CD4-positive, alpha-beta T cell treated with Interleukin-6 at 100 ng/mL for 8 hours (primary cell): ENCODE measurements around the gene TFAP2D.

Experiments
- DNase-seq: peaks from one replicate; pipeline ENCODE4 v3.0.0-alpha.2; 2020; ENCODE audit warnings: mixed read lengths, low spot score

The TFAP2D gene

DNA sequence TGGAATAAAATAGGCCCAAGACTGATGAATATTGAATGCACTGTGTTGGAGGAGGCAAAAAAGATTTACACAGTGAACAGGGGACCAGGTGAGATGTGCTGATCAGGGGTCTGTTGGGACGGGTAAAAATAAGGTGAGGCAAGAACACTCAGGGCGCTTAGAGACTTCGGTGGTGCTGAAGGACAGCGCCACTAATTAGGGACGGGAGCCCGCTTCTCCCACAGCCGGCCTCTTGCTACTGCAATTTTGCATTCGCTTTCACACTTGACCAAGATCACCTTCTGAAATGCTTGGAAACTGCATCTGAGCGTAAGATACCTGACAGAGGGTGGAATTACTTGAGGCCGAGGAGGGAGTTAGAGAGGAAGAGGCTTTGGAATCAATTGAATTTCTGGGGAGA lies 7.3 kb downstream of the TFAP2D start:
- DNase-seq: no peak

DNA sequence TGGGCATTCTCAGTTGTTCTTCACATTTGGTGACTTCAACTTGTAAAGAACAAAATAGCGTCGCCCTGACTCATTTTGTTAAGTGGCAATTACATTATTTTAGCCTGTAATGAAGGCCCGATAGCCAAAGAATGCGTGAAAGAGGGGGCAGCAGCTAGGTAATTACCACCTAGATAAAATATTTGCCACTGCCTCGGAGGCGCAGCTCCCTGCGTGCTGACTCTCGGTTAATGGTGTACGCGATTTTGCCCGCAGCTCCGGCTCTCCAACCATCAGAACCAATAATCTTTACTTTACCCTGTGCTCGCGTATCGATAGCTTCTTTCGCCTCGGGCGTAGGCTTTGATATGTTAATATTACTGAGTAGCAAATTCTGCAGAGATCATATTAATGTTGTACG lies 8.7 kb downstream of the TFAP2D start:
- DNase-seq: no peak

DNA sequence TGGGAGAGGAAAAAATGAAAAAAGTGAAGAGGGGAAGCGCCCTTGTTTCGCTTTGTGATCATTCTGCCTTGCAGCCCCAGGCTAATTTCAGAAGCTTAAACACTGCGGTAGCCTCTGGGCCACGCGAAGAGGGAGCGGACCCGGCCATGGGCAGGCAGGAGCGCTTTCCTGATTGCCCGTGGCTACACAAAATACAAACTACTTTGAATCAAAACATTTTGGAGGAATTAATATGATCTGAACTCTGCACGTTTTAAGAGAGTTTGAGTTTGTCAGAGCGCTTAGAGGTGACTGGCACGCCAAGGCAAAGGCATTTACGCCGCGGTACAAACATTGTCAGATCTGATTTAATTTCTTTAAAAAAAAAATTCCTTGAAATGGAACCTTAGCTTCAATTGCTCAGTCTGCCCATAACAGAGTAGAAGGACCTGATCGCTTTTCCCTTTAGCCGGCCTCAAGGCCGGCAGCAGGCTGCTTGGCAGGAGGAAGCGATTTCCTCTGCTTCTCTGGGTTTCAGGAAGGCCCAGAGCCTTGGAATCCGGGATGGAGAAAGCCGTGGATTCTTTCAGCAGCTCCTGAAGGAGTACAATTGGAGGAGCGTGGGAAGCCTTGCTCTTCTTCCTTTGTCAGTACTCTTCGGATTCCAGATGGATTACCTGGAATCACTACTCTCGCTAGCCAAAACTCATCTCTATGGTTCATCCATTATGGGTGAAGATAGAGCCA lies 9.7 kb downstream of the TFAP2D start:
- no peak for DNase-seq

DNA sequence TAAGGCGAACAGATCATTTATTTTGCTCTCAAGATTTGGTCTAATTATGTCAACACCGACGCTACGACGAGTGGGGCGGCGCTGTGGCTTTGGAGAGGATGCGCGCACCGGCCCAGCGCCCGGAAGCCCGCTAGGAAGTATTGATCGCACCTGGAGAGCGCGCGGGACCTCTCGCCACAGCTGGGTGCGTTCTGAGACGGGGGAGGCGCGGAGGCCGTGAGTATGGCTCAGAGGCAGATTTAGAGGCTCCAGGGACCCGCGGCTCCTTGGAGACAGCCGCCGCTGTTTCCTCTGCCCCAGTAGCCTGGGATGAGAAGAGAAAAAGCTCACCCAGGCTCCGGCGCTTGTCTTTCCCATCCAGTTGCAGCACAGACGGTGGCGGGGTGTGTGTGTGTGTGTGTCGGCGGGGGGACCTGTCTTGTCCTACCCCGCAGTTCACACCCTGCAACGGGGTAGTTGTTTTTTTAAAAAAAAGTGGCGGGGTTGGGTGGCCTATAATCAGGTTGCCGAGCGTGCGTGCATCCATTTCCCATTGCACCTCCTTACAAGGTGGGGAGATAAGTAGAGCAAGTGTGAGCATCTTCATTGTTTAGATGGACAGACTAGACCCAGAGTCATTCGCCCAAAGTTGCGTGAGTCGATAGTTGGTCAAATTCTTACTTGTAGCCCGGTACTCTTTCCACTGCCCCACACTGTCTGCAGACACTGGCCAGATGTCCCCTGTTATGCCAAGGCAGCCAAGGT lies 11.2 kb downstream of the TFAP2D start:
- DNase-seq: no peak

DNA sequence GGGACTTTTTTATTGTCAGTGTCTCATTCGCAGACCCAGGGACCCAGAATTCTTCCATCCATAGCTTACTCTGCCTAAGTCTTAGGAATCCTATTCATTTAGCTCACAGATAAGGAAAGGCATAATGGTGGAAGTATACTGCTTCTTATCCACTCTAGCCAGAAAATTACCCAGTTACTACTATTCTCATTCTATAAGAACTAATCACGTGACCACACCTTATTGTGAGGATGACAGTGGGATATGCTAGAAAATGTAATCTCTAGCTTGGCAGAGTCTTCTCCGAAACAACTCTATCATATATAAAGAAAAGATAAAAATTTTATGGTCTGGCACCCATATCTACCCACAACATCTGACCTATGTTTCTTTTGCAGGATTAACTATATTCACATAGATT lies 21.2 kb downstream of the TFAP2D start:
- DNase-seq: no peak

DNA sequence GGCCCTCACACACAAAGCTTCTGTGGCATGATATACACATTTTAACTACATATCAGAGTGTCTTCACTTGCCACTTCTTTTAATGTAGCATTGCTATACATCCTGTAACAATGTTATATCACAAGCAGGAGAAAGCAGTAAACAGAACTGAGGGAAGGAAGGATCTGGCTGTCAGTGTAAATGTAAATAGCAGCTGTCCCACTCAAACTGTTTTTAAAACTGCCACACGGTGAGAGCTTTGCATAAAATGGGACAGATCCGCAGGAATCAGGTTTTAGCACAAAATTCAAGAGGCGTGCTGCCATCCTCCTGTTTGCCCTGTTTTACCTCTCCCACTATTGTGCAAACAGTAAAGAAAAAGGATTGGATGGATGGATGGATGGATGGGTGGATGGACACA lies 28.8 kb downstream of the TFAP2D start:
- DNase-seq: no peak

DNA sequence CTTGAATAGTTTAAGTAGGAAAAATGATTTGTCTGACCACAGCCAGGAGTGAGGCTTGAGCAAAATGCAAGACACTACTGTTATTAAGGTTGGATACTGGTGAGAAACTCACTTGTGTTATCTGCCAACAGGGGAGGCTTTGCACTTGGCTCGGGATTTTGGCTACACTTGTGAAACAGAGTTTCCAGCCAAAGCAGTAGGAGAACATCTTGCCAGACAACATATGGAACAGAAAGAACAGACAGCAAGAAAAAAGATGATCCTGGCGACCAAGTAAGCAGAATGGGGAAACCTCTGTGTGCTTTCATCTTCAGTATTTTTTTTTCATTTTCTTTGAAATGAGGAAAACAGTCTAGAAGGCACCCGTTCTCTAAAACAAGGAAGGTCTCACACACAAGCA lies 31.6 kb downstream of the TFAP2D start:
- no peak for DNase-seq

DNA sequence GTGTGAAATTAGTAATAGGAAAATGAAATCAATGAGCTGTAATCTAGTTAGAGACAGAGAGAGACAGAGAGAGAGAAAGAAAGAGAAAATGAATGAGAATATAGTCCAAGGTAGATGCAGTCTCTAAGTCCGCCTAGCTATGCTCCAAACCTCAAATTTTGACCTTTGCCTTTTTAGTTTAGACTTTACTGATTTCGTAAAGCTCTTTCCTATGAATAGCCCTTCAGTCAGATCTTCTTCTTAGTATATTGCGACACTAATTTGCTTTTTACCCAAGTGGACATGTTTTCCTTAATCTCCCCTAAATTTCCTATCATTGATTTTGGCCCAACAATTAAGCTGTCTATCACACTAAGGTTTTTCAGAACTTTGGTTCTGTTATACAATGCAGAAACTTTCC lies 49.5 kb downstream of the TFAP2D start:
- no peak for DNase-seq

DNA sequence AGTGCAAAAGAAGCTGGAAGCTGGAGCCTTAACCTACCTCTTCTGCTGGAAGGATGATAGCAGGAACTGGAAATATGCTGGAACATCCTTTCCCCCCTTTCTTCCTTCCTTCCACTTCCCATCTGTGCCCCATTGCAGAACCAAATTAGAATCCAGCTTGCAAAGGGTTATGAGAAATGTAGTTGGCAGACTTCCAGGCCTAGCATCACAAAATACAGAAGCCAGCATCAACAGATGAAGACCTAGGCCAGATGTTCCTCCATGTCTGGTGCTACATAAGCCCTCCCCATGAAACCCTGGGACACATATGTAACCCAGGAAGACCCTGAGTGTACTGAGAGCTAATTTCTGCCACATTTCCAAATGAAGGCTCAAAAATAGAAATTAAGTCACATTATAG lies 65.4 kb downstream of the TFAP2D start:
- DNase-seq: no peak

DNA sequence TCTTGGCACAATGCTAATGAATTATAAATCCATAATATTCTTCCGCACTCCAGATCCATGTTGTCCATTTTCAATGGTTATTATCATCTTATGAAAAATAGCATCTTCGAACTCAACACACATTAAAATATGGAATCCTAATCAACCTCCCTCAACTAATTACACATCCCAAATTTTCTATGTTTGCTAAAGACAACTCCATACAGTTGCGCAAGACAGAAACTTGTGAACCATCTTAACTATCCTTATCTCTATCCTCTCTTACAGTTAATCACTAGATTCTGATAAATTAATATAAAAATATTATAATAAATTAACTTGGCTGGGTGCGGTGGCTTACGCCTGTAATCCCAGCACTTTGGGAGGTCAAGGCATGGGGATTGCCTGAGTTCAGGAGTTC lies 67.1 kb downstream of the TFAP2D start:
- DNase-seq: no peak

DNA sequence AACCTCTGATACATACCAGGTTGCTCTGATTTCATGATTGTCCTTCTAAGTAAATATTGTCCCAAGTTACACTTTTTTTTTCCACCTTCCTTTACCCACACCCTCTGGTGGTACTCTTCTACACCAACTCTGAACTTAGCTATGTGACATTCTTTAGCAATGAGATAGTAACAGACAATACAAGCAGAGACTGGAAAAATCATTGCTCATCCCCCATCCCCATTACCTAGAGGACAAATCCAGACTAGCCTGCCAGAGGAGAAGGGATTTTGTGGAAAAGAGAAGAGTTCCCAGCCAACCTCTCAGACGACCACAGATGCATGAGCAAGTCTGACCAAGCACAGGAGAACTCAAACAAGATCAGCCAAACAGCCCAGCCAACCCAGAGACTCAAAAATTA lies 72.6 kb downstream of the TFAP2D start:
- DNase-seq: no peak

DNA sequence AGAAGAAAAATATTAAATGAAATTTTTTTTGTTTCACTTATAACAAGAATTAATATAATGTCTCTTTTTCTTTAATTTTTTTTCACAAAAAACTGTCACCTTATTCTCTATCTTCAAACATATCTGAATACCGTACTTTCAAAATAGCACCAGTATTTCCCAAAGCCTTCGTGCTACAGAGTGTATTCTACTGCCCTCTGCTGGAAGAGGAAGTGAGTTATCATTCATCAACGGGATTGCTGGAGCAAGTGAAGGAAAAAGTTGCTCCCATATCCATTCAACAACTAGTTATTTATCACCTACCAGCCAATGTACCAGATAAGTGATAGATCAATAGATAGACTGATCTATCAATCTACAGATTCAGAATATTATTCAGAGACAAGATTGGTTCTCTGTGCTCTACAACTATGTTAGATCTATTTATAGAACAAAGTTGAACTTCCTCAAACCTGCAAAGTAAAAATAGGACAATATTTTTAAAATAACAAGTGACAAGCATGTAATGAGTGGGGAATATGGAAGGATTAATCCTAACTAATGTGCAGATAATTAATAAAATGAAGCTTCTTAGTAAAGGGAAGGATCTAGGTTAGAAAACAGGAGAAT lies 78.7 kb downstream of the TFAP2D start:
- no peak for DNase-seq

DNA sequence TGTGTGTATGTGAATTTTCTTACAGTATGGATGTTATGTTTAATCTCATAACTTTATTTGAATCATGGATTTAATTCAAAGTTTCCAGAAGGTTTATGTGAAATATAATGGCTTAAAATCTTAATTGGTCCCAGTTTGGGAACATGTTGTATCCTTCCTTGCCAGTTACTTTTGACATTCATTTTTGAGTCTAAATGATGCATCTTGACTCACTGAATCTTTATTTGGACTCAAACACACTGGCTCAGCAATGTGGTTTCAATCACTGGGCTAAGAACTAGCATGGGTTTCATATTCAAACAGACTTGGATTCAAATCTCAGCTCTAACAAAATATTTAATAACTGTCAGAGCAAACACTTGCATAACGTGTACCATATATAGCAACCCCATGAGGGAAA lies 79.4 kb downstream of the TFAP2D start:
- DNase-seq: no peak

DNA sequence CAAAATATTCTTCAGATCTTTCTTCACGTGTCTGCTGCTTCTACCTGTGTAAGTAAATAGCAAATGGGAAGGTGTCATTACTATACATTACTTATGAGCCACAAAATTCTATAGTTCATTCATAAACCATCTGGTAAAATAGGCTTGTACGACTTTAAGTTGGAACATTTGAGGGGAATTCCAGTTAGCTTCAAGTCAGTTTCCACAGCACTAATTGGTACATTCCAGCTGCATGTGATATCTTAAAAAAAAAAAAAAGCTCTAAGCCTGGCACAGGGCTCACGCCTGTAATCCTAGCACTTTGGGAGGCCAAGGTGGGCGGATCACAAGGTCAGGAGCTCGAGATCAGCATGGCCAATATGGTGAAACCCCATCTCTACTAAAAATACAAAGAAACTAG lies 82.2 kb downstream of the TFAP2D start:
- no peak for DNase-seq

DNA sequence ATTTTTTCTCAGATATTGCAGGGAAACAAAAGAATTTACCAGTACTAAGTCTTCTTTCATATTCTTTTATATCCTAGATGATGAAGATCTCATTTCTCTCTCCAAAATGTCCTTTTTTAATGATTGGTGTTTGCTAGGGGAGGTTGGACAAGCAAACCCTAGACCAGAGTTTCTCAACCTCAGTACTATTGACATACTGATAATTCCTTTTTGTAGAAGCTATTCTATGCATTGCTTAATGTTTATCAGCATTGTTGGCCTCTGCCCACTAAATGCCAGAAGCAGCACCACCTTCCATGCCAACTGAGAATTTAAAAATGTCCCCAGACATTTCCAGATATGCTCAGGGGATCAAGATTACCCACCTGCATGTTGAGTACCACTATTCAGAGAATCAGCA lies 91.0 kb downstream of the TFAP2D start:
- no peak for DNase-seq

DNA sequence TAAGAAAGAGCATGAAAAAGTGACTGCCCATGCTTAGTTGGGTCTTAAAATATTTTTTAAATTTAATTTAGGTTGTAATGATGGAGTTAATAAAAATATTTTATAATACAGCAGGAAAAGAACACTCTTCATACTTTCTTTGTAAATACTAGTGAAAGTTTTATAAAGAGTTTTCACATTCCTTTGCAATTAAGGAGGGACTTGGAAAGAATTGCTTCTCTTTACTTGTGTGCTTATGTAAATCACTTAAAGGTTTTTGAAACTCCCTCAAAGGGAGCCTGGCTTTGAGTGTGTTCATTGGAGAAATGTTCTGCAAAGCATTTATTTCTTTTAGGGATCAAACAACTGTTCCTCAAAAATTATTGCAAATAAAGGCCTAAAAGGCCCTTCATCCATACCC lies 93.7 kb downstream of the TFAP2D start:
- no peak for DNase-seq

DNA sequence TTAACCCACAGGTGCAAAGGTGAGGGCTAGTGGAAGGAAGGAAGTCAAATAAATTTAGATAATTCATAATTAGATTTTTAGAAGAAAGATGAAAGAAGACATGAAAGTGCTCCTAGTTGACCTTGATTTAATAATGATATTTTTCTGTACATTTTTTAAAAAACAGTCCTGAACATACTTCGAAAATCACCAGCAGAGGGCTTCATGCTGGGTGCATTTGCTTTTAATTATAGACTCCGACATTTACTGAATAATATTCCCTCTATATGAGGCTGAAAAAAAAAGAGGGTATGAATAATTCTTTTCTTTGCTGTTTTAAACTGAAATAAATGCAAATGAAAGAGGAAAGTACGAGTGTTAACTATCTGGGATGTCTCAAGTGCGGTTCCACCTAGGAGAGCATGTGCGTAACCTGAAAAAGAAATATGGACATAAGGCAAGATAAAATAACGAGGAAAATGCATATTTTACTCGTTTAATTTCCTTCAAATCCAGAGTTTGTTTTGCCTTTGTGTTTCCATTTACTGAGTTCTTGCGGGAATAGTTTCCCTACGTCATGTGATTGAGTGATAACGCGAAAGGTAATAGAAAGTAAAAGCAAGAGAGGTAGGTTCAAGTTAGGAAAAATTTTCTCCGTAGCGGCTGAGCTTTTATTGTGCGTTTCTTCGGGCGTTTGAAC lies 102.2 kb downstream of the TFAP2D start:
- DNase-seq: no peak

DNA sequence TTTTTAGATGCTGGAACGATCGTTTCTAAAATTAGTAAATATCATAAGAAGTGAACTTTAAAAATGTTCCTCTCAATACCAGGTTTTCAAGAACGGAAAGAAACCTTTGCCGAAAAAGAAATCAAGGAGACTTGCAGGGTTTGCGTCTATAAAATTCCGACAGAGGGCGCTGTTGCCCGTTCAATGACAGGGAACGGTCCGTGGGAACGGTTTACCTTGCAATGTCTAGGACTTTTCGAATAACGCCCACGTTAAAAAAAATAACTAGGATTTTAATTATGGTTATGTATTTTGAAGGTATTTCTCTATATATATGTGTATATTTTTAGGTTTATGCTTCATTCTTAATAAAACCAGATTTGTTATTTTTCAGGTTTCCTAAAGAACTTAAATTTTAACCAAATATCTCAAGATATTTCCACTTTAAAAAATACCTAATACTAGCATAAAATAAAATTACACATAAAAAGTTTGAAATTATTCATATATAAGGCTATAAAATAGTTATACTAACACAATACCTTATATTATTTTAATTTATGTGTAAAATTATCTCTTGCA lies 102.9 kb downstream of the TFAP2D start:
- no peak for DNase-seq

DNA sequence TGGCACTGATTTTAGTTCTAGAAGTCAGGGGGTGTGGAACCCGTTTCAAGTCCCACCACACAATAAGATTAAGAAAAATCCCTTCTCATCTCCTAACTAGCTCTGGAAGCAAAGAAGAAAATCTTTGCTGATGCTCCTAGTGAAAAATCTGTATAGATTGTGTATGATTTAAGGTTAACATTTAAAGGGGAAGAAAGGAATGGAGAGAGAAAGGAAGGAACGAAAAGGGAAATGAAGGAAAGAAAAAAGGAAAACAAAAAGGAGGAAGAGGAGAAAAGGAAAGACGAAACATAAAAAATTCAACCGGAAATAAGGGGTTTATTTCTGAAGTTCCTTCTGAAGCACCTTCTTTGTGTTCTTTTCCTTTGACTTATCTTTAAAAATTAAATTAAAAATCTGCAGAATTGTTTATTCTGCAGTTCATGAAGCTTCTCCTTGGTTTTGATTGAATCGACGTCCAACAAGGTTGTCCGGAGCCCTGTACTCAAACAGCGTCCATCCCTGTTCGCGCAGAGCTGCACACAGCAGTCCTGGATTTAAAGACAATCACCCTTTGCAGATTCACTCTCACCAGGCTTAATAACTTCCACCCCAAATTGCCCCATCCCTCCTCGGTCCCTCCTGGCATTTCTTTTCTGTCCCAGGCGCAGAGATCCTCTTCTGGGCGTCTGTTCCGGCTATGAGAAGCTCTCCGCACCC lies 103.8 kb downstream of the TFAP2D start:
- no peak for DNase-seq

DNA sequence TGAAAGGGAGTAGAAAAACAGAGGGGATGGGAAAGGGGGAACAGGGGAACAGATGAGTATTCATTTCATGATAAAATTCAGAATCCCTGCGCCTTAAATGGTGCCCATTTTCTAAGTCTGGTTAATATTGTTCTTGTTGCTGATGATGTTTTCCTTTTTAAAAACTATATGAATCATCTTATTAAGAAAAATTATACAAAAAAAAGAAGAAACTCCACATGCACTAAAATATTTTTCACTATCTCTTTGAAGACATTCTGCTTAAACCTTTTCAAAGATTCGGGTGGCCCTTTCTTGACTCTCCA lies 104.3 kb downstream of the TFAP2D start:
- no peak for DNase-seq

DNA sequence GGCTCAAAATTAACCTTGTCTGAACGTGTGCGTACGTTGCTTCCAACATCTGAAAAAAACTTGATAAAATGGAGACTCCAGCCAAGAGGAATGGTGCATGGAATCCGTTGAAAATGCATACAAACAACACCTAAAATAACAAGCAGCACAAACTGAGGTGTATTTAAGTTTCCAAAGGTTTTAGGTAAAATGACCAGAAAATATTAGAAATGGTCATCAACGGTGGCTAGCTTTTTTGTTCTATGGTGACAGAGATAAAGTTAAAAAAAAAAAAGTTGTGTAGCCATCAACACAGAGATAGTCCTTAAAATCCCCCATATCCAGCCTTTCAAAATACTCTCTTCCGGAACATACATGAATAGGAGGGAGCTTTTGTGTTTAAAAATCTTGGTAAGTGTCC lies 104.7 kb downstream of the TFAP2D start:
- no peak for DNase-seq

DNA sequence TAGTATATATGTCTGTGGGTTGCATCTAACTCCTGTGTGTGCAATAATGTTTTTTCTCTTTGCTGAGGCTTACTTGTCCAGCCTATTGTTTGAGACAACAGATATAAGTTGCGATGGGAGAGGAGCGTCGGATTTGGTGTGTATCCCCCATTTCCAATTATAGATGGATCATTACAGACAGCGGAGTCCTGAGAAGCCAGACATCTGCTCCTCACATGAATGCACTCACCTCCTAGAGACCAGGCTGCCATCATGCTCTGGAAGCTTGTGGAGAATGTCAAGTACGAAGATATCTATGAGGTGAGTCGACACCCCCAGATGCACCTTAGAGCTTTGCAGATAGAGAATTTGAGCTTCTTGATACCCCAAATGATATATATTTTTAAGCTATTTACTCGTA lies 105.3 kb downstream of the TFAP2D start, which contains the start of gene TFAP2B:
Gene TFAP2B, plus strand, starts transcription at position 199 of the 400 bp plus-strand sequence. Its CDS starts 21 bp downstream, at position 220.
- no peak for DNase-seq
